ENCODE data around the gene DOK1. TPM values are rescaled to one million over a fixed set of nuclear protein-coding genes. Genes with fewer than 3 reads are reported as not detected.

DOK1 gene
- 21.3 and 32.8 TPM in 2 replicates for total RNA-seq (ENCODE audit: low replicate concordance)

DNA sequence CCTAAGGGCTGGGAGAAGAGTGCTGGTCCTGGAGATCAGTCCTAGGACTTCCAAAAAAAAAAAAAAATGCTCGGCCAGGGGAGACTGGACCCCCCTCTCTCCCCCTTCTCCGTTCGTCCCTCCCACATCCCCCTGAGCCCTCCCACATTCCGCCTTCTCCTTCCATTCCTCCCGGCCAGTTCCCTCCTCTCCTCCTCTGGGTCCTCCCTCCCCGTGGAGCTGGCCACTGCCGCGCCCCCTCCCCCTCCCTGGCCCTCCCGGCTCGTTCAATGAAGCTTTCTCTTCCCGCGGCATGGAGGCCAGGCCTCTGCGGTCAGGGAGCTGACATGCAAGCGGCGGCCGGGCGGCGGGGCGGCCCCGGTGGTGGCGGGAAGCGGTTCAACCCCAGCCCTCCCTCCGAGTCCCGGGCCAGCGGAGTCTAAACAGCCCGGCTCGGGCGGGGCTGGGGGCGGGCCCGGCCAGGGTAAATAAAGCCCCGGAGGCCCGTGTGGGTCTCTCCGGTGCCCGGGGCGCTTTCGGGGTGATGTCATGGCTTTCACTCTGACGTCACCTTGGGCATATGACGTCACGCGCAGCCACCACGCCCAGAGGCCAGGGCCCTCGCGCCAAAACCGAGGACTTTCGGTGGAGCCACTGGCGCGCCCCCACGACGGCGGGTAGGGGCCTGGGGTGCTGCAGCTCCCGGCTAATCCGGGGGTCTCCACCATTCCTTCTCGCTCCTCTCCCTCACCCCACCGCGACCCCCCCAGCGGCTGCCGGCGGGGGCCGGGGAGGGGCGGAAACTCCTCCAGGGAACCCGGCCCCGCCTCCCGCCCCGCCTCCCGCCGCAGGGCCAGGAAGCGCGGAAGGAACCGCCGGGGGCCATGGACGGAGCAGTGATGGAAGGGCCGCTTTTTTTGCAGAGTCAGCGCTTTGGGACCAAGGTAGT, at the start of gene DOK1, which contains the start of gene LOXL3:
Gene DOK1 (plus strand): TSS at position 829 of the 928 bp plus-strand sequence. CDS start 35 bp downstream, at position 864.
Gene LOXL3 (minus strand): TSS at position 51 of the 928 bp plus-strand sequence. CDS start 1,308 bp downstream, outside the sequence.

DNA sequence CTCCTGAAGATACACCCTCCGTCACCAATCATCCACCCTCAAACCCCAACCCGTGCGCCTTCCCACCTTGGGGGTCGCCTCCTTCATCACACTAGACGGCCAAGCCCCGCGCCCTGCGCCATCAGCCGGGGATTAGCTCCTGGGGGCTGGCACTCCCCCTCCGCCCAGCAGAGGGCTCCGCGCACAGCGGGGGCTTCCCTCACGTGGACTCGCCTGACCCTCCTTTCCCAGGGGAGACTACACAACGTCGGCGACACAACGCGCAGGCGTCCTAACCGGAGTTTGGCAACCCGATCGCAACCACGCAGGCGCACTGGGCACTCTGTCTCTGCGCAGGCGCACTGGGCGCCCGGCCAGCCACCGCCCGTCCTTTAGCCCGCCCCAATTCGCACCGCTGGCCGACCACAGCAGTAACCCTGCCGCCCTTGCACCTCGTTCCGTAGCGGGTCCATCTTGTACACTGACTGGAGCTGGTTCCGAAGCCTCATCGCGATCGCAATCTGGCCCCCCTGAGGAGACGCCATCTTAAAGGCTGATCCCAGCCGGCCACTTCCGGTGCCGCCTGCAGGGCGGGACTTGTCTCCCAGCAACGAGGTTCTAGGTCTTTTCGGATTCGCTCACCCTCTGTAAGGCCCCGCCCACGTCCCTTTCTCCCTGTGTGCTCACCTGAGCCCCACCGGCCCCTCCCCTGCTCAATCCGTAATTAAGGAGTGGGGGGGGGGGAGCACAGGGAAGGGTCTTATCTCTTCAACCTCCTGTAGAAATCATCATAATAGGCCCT, 47.2 kb upstream of the DOK1 start, which contains the start of gene PCGF1:
Gene PCGF1 (minus strand): TSS at position 551 of the 781 bp plus-strand sequence. CDS start 27 bp downstream, at position 524.

DNA sequence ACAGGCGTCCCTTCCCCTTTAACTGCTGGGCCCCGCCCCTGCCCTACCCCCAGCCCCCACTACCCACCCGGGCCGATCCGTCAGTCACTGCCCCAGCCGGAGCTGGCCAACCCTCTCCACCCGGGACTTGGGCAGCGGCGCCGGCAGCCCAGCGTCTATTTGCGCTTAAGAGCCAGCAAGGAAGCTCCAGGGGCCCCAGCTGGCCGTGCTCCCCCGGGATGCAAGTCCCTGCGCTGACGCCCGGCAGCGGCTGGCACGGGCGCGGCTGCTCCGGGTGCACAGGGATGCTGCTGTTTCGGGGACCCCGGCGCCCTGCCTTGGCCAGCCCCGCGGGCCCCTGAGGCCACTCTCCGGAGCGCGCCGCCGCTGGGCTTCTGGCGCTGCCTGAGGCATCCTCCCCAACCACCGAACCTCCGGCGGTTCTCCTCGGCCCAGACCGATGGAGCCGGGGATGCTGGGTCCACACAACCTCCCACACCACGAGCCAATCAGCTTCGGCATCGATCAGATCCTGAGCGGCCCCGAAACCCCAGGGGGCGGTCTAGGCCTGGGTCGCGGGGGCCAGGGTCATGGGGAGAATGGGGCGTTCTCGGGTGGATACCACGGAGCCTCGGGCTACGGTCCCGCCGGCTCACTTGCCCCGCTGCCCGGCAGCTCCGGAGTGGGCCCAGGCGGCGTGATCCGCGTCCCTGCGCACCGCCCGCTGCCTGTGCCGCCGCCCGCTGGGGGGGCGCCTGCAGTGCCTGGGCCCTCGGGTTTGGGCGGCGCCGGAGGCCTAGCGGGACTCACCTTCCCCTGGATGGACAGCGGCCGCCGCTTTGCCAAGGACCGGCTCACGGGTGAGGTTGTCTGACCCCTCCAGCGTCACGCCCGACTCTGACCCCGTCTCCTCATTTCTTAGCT, 39.9 kb upstream of the DOK1 start, which contains the start of gene TLX2:
Gene TLX2 (plus strand): TSS at position 83 of the 903 bp plus-strand sequence. CDS start 357 bp downstream, at position 440.

DNA sequence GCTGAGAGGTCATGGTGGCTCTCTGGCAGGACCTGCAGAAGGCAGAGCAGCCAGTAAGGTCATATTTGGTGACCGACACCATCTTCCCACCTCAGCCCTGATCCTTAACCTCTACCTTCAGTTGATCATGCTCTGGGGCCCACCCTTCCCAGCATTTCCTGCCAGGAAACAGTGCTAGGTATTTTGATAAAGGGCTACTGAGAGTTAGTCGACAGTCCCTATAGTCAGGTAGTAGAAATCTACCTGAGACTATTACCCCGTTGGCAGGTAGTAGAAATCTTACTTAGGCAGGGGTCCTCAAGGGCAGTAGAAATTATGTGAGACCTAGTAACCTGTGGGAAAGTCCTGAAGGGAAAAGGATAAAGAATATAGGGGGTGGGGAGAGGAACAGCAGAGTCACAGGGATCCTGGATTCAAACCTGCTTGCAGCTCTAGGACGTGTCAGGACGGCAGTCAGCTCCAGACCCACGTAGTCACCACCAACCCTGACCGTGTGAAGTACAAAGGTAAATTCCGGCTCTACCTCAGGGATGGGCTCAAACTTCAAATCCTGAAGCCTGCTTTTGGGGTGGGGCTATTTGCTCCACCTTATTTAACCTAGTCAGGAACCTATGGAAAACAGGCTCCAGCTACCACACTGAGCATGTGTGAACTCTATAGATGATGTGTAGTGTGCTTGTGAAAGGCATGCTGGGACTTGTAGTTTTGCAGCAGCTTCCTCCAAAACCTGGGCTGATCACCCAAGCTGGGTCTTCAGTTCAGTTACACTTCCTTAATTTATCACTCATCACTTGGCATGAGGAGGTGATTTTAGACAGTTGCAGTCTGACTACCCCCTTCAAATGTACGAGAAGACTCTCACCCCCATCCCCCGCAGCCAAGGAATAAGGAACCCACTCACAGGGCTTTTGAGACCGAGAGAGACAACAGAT, 28.5 kb upstream of the DOK1 start, which contains the start of gene DQX1:
Gene DQX1 (minus strand): TSS at position 515 of the 932 bp plus-strand sequence. CDS start 502 bp downstream, at position 13.

DNA sequence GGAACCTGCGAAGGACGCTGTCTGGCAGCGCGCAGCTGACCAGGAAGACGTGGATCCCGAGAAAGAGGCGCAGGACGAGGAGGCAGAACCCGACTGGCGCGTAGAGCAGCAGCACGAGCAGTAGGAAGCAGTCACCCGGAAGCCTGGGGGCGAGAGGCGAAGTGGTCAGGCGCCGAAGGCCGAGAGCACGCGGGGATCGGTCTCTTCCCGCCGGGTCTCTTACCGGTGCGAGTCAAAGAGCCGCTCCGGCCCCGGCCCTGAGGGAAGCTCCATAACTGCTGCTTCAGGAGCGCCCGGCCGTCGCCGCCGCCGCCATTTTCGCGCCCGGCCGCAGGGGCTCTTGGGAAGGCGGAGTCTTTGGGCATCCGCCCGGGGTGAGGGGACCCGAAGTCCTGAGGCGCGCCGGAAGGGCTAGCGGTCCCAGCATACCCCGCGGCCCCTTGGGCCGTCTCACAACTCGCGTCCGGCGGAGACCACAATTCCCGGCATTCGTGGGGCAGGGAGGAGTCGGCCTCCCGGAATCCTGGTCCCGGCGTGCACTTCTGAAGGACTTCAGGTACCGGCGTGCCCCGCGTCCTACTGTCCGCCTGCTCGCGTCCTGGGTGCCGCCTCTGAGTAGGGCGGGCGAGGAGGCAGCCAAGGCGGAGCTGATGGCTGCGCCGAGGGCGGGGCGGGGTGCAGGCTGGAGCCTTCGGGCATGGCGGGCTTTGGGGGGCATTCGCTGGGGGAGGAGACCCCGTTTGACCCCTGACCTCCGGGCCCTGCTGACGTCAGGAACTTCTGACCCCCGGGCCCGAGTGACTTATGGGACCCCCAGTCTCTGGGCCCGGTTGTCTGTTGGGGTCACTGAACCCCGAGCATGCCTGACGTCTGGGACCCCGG, 24.9 kb upstream of the DOK1 start, which contains the start of the genes AUP1 and HTRA2:
Gene AUP1 (minus strand): TSS at position 350 of the 882 bp plus-strand sequence. CDS start 77 bp downstream, at position 273.
Gene HTRA2 (plus strand): TSS at position 577 of the 882 bp plus-strand sequence. CDS start 74 bp downstream, at position 651.

Other genes starting within 250 kb of the DOK1 start
- 0.08 TPM in 1 of 2 replicates, not detected in the other for gene SLC4A5, start 211.3 kb upstream of the DOK1 start, total RNA-seq (ENCODE audit: low replicate concordance)
- gene DCTN1, start 174.4 kb upstream of the DOK1 start, total RNA-seq (ENCODE audit: low replicate concordance), result 180 and 332 TPM in 2 replicates
- 0.59 and 0.98 TPM in 2 replicates for gene C2orf81, start 133.1 kb upstream of the DOK1 start, total RNA-seq (ENCODE audit: low replicate concordance)
- gene WDR54, start 133.0 kb upstream of the DOK1 start, total RNA-seq (ENCODE audit: low replicate concordance), result 31.8 and 40.5 TPM in 2 replicates
- gene RTKN, start 112.8 kb upstream of the DOK1 start, total RNA-seq (ENCODE audit: low replicate concordance), result 11.0 and 16.5 TPM in 2 replicates
- gene INO80B, start 99.6 kb upstream of the DOK1 start, total RNA-seq (ENCODE audit: low replicate concordance), result 9.2 and 41.0 TPM in 2 replicates
- 68.7 and 75.7 TPM in 2 replicates for gene WBP1, start 96.3 kb upstream of the DOK1 start, total RNA-seq (ENCODE audit: low replicate concordance)
- gene MOGS, start 89.3 kb upstream of the DOK1 start, total RNA-seq (ENCODE audit: low replicate concordance), result 42.6 and 54.5 TPM in 2 replicates
- gene MRPL53, start 82.0 kb upstream of the DOK1 start, total RNA-seq (ENCODE audit: low replicate concordance), result 54.0 and 95.4 TPM in 2 replicates
- gene CCDC142, start 71.7 kb upstream of the DOK1 start, total RNA-seq (ENCODE audit: low replicate concordance), result 14.8 and 20.5 TPM in 2 replicates
- gene TTC31, start 71.6 kb upstream of the DOK1 start, total RNA-seq (ENCODE audit: low replicate concordance), result 7.8 and 8.2 TPM in 2 replicates
- gene LBX2, start 55.1 kb upstream of the DOK1 start, total RNA-seq (ENCODE audit: low replicate concordance), result 0.30 and 0.94 TPM in 2 replicates
- 21.1 and 36.6 TPM in 2 replicates for gene PCGF1, start 47.0 kb upstream of the DOK1 start, total RNA-seq (ENCODE audit: low replicate concordance)
- not detected in 2 replicates for gene TLX2, start 40.3 kb upstream of the DOK1 start, total RNA-seq (ENCODE audit: low replicate concordance)
- gene DQX1, start 28.5 kb upstream of the DOK1 start, total RNA-seq (ENCODE audit: low replicate concordance), result not detected in 2 replicates
- gene AUP1, start 25.0 kb upstream of the DOK1 start, total RNA-seq (ENCODE audit: low replicate concordance), result 78.0 and 99.1 TPM in 2 replicates
- 41.3 and 60.8 TPM in 2 replicates for gene HTRA2, start 24.8 kb upstream of the DOK1 start, total RNA-seq (ENCODE audit: low replicate concordance)
- gene LOXL3, start 778 bp upstream of the DOK1 start, total RNA-seq (ENCODE audit: low replicate concordance), result 25.5 and 62.8 TPM in 2 replicates
- 0.08 TPM in 1 of 2 replicates, not detected in the other for gene M1AP, start 93.6 kb downstream of the DOK1 start, total RNA-seq (ENCODE audit: low replicate concordance)
- gene SEMA4F, start 99.5 kb downstream of the DOK1 start, total RNA-seq (ENCODE audit: low replicate concordance), result 5.5 and 5.6 TPM in 2 replicates

All from smooth muscle cell of the coronary artery (primary cell).